NCI-H187 treated with DMSO at 0.1 percent for 48 hours (cell line): ENCODE results near the gene PAPSS2.
"Not testable (repeated sequence)": the region's sequence is repeated elsewhere in the genome, so short reads cannot be mapped to it uniquely, and the experiment has no call there.

Experiments
- DNase-seq: peaks from one replicate; lab custom pipeline; 2025; lab: John Stamatoyannopoulos, UW

The PAPSS2 gene

DNA sequence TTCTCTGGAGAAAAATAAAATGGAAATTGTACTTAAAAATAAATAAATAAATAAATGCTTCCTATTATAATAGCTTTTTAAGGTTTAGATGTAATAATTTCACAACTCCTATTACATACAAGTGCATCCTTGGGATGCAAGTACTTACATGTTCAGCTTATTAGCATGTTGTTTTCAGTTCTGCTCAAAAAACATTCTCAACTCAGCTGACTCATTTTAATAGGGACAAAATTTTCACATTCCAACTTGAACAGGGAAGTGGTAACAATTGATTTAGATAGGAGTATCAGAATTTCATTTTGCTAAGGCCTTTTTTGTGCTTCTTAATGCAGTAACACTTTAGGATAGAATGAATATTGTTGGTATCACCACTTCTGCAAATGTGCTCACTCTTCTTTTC is 16.7 kb upstream of the PAPSS2 start:
- DNase-seq, result no peak

DNA sequence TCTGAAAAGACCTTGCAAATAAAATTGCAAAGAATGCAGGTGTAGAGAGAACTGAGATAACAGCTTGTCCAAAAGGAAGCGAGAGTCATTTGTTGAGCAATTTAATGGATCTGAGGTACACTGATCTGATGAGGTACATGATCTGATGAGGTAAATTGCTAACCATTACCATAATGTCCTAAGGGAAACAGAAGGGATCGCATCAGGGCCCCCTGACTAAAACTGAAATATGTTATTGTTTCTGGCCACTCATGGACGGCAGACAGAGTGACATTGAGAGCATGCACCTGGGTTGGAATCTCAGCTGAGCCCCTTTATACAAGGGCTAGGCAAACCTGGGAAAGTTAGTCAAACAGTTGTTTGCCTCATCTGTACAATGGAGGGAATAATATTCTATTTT is 15.8 kb upstream of the PAPSS2 start:
- no peak for DNase-seq

- DNase-seq, result not testable (repeated sequence)
Observed at GRCh38 chr10:87644500-87644899, 15.2 kb upstream of the PAPSS2 start.

DNA sequence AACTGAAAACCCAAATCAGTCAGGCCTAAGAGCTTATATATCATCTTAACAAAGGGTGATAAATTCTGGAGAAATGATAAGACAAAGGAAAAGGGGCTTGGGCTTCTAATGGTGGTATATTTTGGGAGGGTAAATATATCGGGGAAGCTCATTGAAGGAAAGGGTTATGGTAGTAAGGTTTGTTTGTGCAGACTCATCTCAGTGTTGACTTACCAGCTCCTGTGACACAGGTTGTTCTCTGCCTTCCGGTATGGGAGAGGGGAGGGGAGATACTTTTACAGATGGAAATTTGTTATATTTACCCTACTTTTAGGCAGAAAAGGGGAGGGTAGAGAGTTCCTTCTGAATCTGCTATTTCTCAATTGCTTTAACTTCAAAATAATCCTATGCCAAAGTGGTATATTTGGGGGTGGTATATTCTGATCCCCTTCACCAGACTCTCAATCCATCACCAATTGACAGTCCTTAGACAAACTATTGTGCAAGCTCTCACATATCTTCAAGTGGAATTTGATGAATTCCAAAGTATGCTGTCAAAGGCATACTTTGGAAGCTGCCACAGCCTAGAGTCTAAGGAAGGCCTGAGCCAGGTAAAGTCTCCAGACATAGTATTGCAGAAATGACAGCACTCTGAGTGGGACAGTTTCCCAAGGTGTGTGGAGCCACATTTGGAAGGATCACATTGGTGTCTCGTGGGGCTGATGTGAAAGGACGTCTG is 13.3 kb upstream of the PAPSS2 start:
- DNase-seq, result no peak

DNA sequence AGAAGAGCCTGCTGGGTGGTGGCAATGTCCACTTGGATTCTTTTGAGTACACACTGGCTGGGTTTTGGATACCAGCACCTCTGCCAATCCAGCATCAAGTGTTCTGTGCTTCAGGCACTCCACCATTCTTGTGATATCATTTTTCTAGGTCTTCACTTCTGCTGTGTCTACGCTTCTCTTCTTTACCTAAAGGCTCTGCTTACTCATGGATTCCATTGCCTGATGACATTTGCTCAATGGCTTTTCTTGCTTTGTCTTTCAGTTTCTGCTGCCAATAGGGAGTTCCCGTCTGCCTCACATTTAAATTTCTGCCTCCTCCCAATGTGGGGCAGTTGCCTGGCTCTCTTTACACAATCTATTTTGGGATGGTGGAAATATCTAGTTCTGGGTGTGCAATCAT is 12.7 kb upstream of the PAPSS2 start:
- no peak for DNase-seq

- DNase-seq, result no peak
Observed at GRCh38 chr10:87650838-87651589, 8.7 kb upstream of the PAPSS2 start.

DNA sequence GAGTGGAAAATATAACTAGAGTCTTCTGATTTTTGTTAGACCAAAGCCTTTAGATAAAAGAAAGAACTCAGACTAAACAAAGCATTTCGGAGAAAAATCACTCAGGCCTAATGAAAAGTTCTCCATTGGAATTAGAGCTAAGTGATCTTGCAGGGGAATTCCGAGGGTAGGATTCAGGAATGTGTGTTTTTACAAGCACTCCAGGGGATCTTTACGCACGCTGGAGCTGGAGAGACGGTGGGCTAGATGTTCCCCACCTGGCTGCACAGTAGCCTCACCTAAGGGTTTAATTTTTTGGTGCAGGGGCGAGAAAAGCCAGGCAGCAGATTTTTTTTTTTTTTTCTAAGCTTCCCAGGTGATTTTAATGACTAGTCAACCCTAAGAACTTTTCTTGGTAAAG is 7.9 kb upstream of the PAPSS2 start:
- DNase-seq, result no peak

DNA sequence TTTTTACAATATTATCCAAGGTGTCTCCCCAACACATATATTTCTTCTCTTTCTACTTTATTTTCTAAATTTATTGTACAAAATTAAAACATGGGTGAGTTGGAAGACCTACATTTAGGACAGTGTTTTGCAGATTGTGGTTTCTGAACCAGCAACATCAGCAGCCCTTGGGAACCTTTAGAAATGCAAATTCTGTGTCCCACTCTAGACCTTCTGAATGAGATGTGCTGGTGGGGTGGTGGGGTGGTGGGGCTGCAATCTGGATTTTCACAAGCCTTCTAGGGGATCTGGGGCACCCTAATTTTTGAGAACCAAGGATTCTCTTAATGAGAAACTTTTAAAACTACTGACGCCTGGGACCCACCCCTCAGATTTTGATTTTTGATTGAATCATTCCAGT is 7.4 kb upstream of the PAPSS2 start:
- no peak for DNase-seq

DNA sequence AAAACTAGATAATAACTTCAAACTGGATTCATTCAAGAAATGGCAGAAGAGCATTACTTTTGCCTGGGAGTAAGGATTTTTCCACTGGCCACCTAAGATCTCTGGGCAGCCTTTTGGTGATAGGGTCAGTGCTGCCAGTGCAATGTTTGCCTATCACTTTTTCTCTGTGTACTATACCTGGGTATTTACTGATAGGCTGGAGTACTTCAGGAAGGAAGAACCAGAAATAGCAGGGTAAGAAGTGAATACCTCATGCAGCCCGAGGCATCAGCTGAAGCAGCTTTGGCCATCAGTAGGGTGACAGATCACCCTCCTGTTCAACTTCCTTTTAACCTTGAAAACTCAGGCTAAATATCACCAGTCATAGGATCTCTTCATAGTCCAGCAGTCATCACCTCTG is 5.5 kb upstream of the PAPSS2 start:
- no peak for DNase-seq

- DNase-seq, result no peak
Observed at GRCh38 chr10:87656431-87657072, 3.1 kb upstream of the PAPSS2 start.

DNA sequence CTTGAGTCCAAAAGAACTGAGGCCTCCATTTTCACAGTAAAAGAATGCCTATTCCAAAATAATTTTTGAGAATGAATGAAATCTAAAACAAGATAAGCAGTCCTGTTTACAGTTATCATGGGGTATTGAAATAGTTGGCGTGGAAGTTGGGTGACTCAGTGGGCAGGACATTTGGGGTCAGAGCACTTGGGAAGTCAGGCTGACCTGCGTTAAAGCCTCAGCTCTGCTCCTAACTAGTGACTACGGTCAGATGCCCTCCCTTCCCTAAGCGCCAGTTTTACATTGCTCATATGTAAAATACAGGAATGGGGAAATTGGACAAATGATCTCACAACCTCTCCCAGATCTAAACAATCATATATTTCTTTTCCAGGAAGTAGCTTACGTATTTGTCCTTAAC is 2.3 kb upstream of the PAPSS2 start:
- no peak for DNase-seq

- peak; percentile 63 for DNase-seq
Observed at GRCh38 chr10:87658321-87658795, 1.3 kb upstream of the PAPSS2 start.

DNA sequence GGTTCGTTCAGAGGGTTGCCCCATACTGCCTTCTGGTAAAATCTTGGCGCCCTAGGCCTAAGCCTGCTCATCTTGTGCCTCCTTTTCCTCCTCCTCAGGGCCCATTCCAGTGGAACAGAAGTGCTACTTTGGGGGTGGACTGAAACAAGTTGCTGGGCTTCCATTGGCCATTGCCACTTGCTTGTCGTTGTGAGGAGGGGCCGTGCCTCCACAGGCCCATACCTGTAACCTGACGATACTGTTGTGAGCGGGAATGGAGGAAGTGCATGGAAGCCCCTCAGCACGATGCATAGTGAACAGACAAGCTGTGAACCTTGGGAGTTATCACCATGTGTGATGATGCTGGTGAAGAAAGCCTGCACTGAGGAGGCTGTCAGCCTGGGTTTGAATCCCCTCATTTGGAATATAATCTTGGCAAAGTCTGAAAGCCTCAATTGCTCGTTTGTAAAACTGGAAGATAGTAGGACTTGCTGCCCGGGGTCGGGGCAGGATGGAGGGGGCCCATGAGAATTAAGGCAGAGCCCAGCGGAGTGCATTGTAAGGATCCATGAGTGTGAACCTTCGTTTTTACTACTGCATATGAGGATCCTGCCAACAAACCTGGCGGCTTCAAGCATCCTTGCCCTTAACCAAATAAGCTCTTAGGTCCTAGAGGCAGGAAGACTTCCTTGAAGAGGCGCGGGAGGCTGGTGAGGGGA is 671 bp upstream of the PAPSS2 start:
- DNase-seq, result no peak

- no peak for DNase-seq
Observed at GRCh38 chr10:87660484-87661133, 931 bp downstream of the PAPSS2 start.

GRCh38 chr10:87661861-87662785 is 2.4 kb downstream of the PAPSS2 start:
- no peak for DNase-seq

DNA sequence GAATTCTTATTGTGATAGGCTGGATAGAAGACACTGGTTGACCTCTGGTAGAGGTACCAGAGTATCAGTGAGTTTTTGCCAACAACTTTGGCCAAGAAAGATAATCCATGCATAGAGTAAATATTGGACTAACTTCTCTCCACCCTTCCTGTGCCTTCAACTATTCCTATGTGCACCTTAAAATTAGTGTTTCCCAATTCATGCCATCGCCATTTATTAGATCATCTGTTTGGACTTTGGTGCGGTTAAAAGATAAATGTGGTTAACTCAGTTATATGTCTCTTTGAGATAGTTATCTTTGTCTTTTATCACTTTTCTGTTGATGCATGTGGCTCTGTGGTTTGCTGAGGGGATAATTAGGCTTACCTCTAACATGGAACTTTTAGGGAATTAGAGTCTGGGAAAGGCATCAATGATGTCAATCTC is 4.6 kb downstream of the PAPSS2 start:
- no peak for DNase-seq

GRCh38 chr10:87667493-87667892 is 7.8 kb downstream of the PAPSS2 start:
- no peak for DNase-seq

DNA sequence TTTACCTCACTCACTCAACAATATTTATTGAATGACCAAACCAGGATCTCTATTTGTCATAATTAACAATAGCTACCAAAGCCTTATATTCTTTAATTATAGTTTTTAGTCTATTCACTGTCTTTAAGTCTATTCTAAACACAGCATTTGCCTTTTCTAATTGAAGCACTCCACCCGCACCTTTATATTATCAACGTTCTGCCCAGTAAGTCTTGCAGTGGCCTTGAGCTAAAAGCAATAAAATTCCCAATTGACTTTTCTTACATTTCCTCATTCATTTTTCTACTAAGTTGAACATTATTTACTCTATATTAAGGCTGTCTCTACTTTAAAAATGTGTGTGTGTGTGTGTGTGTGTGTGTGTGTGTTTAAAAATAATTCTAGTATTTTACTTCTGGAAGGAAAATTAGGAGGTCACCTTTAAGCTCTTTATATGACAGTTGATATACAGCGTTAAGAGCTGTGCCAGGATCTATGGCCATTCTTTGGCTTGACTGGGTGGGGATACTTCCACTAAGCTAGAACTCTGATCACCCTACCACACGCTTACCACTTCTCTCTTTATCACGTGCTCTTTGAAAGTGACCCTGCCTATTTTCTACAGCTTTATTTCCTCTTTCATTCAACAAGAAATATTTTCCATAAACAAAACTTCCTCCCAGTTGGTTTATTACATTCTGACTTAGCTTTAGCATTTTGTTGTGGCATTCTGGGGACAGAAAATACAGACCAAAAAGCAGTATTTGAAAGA is 8.8 kb downstream of the PAPSS2 start:
- no peak for DNase-seq

- DNase-seq, result no peak
Observed at GRCh38 chr10:87669752-87670151, 10.1 kb downstream of the PAPSS2 start.

- no peak for DNase-seq
Observed at GRCh38 chr10:87670586-87670985, 10.9 kb downstream of the PAPSS2 start.
